Keratinocyte (primary cell): ENCODE results near the gene CD46. TPM values are rescaled to one million over a fixed set of nuclear protein-coding genes. Genes with fewer than 3 reads are reported as not detected.

ENCODE experiments used
- DNase-seq: peaks from one replicate; pipeline ENCODE4 v3.0.0-alpha.2; 2011; ENCODE audit warnings: low read depth, missing footprints, low spot score
- FAIRE-seq: peaks from 2 replicates; lab custom pipeline; 2011; peaks lifted over from hg19 to GRCh38; lab: Jason Lieb, UNC
- H2AFZ ChIP-seq: 2 replicates; pipeline ENCODE4 v1.6.0; 2012; ENCODE audit warnings: low read length, control low read depth, inconsistent platforms; ENCODE audit not compliant: control insufficient read depth
- H3K27ac ChIP-seq: 2 replicates; pipeline ENCODE4 v1.5.1; 2011; ENCODE audit warnings: low read length; ENCODE audit not compliant: control insufficient read depth, insufficient read depth
- H3K27me3 ChIP-seq: 3 replicates; pipeline ENCODE4 v1.6.0; 2011; ENCODE audit warnings: low read length; ENCODE audit not compliant: control insufficient read depth, insufficient read depth; ENCODE audit errors: extremely low read depth
- H3K36me3 ChIP-seq, 2 experiments: 2 replicates in 1 of 2; 3 replicates in 1 of 2; pipeline ENCODE4 v1.5.1; 2011; ENCODE audit warnings: low read length in 2 of 2, mild to moderate bottlenecking in 1 of 2; ENCODE audit not compliant: control insufficient read depth in 2 of 2, insufficient read depth in 2 of 2; ENCODE audit errors: extremely low read depth in 1 of 2
- H3K4me1 ChIP-seq: 3 replicates; pipeline ENCODE4 v1.5.1; 2011; ENCODE audit warnings: low read length; ENCODE audit not compliant: control insufficient read depth, insufficient read depth; ENCODE audit errors: extremely low read depth
- H3K4me2 ChIP-seq: 3 replicates; pipeline ENCODE4 v1.6.0; 2011; ENCODE audit warnings: low read depth, low read length; ENCODE audit not compliant: control insufficient read depth, insufficient read depth; ENCODE audit errors: extremely low read depth
- H3K4me3 ChIP-seq, 3 experiments: fragments of 200-600 bp in 1 of 3; sonication (generic) in 1 of 3; 2 replicates in 2 of 3; 3 replicates in 1 of 3; pipeline ENCODE4 v1.5.1; 2011 to 2016; ENCODE audit warnings: low read length in 3 of 3, mild to moderate bottlenecking in 3 of 3, control low read depth in 2 of 3, inconsistent platforms in 1 of 3, low read depth in 1 of 3, mixed read lengths in 1 of 3, mixed run types in 1 of 3, moderate library complexity in 1 of 3; ENCODE audit not compliant: control insufficient read depth in 2 of 3, insufficient read depth in 2 of 3; ENCODE audit errors: extremely low read depth in 1 of 3
- H3K79me2 ChIP-seq: 2 replicates; pipeline ENCODE4 v1.6.0; 2012; ENCODE audit warnings: low read length; ENCODE audit not compliant: control insufficient read depth, insufficient read depth
- H3K9ac ChIP-seq: 3 replicates; pipeline ENCODE4 v1.6.0; 2011; ENCODE audit warnings: low read length; ENCODE audit not compliant: control insufficient read depth, insufficient read depth; ENCODE audit errors: extremely low read depth
- H3K9me1 ChIP-seq: 3 replicates; pipeline ENCODE4 v1.6.0; 2011; ENCODE audit warnings: low read length; ENCODE audit not compliant: control insufficient read depth, insufficient read depth; ENCODE audit errors: extremely low read depth
- H3K9me3 ChIP-seq: 2 replicates; pipeline ENCODE4 v1.5.1; 2012; ENCODE audit warnings: low read depth, low read length; ENCODE audit not compliant: control insufficient read depth
- H4K20me1 ChIP-seq: 3 replicates; pipeline ENCODE4 v1.6.0; 2011; ENCODE audit warnings: low read length; ENCODE audit not compliant: control insufficient read depth, insufficient read depth; ENCODE audit errors: extremely low read depth
- CTCF ChIP-seq, 3 experiments: IDR thresholded peaks in 1 of 3; conservative IDR thresholded peaks in 1 of 3; optimal IDR thresholded peaks in 1 of 3; 2 replicates in 2 of 3; 3 replicates in 1 of 3; pipeline versions ENCODE3 to v1.5.1; 2011; ENCODE audit warnings: low read length in 3 of 3, mild to moderate bottlenecking in 3 of 3, moderate library complexity in 2 of 3, control low read depth in 1 of 3, inconsistent platforms in 1 of 3; ENCODE audit not compliant: insufficient read depth in 2 of 3; ENCODE audit errors: extremely low read depth in 1 of 3
- EZH2 ChIP-seq: IDR thresholded peaks from one replicate; pipeline ENCODE4 v1.6.1; 2012; ENCODE audit warnings: inconsistent platforms, mild to moderate bottlenecking, low read length, moderate library complexity
- dilution Hi-C: fragments of 300-500 bp; cut with MboI; formaldehyde crosslinking; loops from one replicate; pipeline ENCODE4 v1.7.0; 2020; ENCODE audit warnings: low sequenced_read_pairs; ENCODE audit not compliant: extremely low pct_ligation_motif_present
- polyA plus RNA-seq, 5 experiments: library from polyadenylated mRNA; depleted of rRNA in 3 of 5; stranded (reverse) in 3 of 5; stranded (forward) in 1 of 5; unstranded in 1 of 5; fragments of >200 nt; gene quantifications; 1 replicate in 1 of 5; 2 replicates in 3 of 5; 3 replicates in 1 of 5; pipeline versions ENCODE4 v1.2.1 to v1.2.3, GENCODE V29; 2011 to 2012; ENCODE audit warnings: missing spikeins in 2 of 5, low read depth in 1 of 5, low replicate concordance in 1 of 5

CD46 gene
- polyA plus RNA-seq, 1 donor (not counting 4 experiments of a cell fraction or from before 2014, with no cell fraction given), result 298 TPM

GRCh38 chr1:207831517-207832327 is 79.9 kb downstream of the CD46 start:
- Histone ChIP-seq H3K9me3 (no peaks in the 10 kb centered on the region), H3K27ac (peak overlapping the region; percentile 68), H4K20me1 (no peaks in the 10 kb centered on the region), H3K4me3 (peak overlapping the region in 1 of 3 experiments; percentile 22), H3K4me1 (peaks cover 37% of the 10 kb centered on the region), H3K9me1 (no peaks in the 10 kb centered on the region), H3K36me3 (peaks cover 10 to 16% of the 10 kb centered on the region in 2 experiments), H2AFZ (no peak overlapping the region), H3K27me3 (no peaks in the 10 kb centered on the region), H3K4me2 (peak overlapping the region; percentile 63), H3K79me2 (peaks cover 83% of the 10 kb centered on the region), H3K9ac (peak overlapping the region; percentile 58)
- FAIRE-seq (peak; percentile 76), DNase-seq (peak; percentile 46)
- TF ChIP-seq CTCF (optimal IDR thresholded peaks at IDR 0.05 in 1 of 3, IDR thresholded peaks at IDR 0.05 in 1 of 3, conservative IDR thresholded peaks at IDR 0.05 in 1 of 3; ENCODE audit: extremely low read depth in 1 of 3, insufficient read depth in 2 of 3, low read length in 3 of 3) (no peak), EZH2 (no peak)
- dilution Hi-C loops, result no loop called here

DNA sequence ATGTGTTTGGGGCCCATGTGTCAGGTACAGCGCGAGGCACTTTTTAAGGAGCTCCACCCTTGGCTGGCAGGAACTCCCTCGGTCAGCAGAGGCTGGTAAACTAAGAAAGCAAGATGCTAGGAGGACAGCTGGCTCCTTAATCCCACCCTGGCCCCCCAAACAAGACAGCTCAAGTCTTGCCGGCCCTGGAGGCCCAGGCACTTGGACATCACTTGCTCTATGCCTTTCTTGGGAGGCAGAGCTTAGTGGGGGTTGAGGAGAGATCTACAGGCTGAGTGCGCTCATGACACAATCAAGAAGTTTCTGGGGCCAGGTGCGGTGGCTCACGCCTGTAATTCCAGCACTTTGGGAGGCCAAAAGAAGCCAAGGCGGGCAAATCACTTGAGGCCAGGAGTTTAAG is 80.9 kb downstream of the CD46 start:
- no peaks in the 10 kb centered on the region for H3K27me3 ChIP-seq
- peaks cover 14 to 16% of the 10 kb centered on the region in 2 experiments for H3K36me3 ChIP-seq
- peaks cover 34% of the 10 kb centered on the region for H3K4me1 ChIP-seq
- H3K9me3 ChIP-seq, result no peaks in the 10 kb centered on the region
- DNase-seq, result no peak
- dilution Hi-C loops, result no loop called here
- FAIRE-seq, result no peak
- H3K27ac ChIP-seq, result peak overlapping the region; percentile 68
- peak overlapping the region; percentile 63 for H3K4me2 ChIP-seq
- no peaks in the 10 kb centered on the region for H4K20me1 ChIP-seq
- H2AFZ ChIP-seq, result no peak overlapping the region
- peak overlapping the region; percentile 58 for H3K9ac ChIP-seq
- H3K4me3 ChIP-seq, result peak overlapping the region in 1 of 3 experiments; percentile 22
- TF ChIP-seq EZH2 (no peak), CTCF (optimal IDR thresholded peaks at IDR 0.05 in 1 of 3, IDR thresholded peaks at IDR 0.05 in 1 of 3, conservative IDR thresholded peaks at IDR 0.05 in 1 of 3; ENCODE audit: extremely low read depth in 1 of 3, insufficient read depth in 2 of 3, low read length in 3 of 3) (no peak)
- peaks cover 85% of the 10 kb centered on the region for H3K79me2 ChIP-seq
- H3K9me1 ChIP-seq, result no peaks in the 10 kb centered on the region
